NCI-H2107 (cell line): ENCODE data around the gene ING5.

Experiments
- DNase-seq: peaks from one replicate; lab custom pipeline; 2025; lab: John Stamatoyannopoulos, UW

The ING5 gene

GRCh38 chr2:241672243-241673188 lies 29.3 kb upstream of the ING5 start:
- DNase-seq, result no peak

GRCh38 chr2:241673189-241673663 lies 28.6 kb upstream of the ING5 start:
- no peak for DNase-seq

GRCh38 chr2:241673797-241674725 lies 27.8 kb upstream of the ING5 start:
- no peak for DNase-seq

- no peak for DNase-seq
Measured at GRCh38 chr2:241675885-241676284, 26.0 kb upstream of the ING5 start.

- DNase-seq, result no peak
Measured at GRCh38 chr2:241676665-241677064, 25.2 kb upstream of the ING5 start.

GRCh38 chr2:241677392-241677791 lies 24.4 kb upstream of the ING5 start:
- no peak for DNase-seq

- no peak for DNase-seq
Measured at GRCh38 chr2:241678307-241678706, 23.5 kb upstream of the ING5 start.

GRCh38 chr2:241678784-241679540 lies 22.9 kb upstream of the ING5 start:
- DNase-seq, result no peak

- DNase-seq, result no peak
Measured at GRCh38 chr2:241680044-241680443, 21.8 kb upstream of the ING5 start.

- DNase-seq, result no peak
Measured at GRCh38 chr2:241680827-241681599, 20.8 kb upstream of the ING5 start.

- no peak for DNase-seq
Measured at GRCh38 chr2:241686324-241686649, 15.6 kb upstream of the ING5 start.

- DNase-seq, result peak; percentile 91
Measured at GRCh38 chr2:241686650-241687425, 15.0 kb upstream of the ING5 start, which contains the start of gene DTYMK. Gene DTYMK, minus strand, starts transcription at chr2:241686815. Its CDS starts 32 bp downstream, at chr2:241686783.

- DNase-seq, result no peak
Measured at GRCh38 chr2:241689306-241689705, 12.5 kb upstream of the ING5 start.

- no peak for DNase-seq
Measured at GRCh38 chr2:241690202-241690717, 11.6 kb upstream of the ING5 start.

GRCh38 chr2:241692448-241692847 lies 9.4 kb upstream of the ING5 start:
- DNase-seq, result no peak

- no peak for DNase-seq
Measured at GRCh38 chr2:241695651-241696050, 6.2 kb upstream of the ING5 start.

GRCh38 chr2:241701149-241701398 lies 765 bp upstream of the ING5 start:
- no peak for DNase-seq

GRCh38 chr2:241702155-241703031 lies 554 bp downstream of the ING5 start:
- peak; percentile 70 for DNase-seq

- no peak for DNase-seq
Measured at GRCh38 chr2:241703032-241703604, 1.3 kb downstream of the ING5 start.
